Islet of Langerhans (tissue), 1 donor: ENCODE results near the gene ALOX12.
"Not testable (repeated sequence)": the region's sequence is repeated elsewhere in the genome, so short reads cannot be mapped to it uniquely, and the experiment has no call there.

Source experiments
- FAIRE-seq: peaks from one replicate; lab custom pipeline; 2011; peaks lifted over from hg19 to GRCh38; lab: Jason Lieb, UNC

Gene ALOX12

GRCh38 chr17:7046127-7046724, 50.4 kb downstream of the ALOX12 start:
- no peak for FAIRE-seq

- FAIRE-seq, result not testable (repeated sequence)
Observed at GRCh38 chr17:7046725-7047397, 51.0 kb downstream of the ALOX12 start.

GRCh38 chr17:7047566-7047965, 51.7 kb downstream of the ALOX12 start:
- FAIRE-seq, result no peak

- FAIRE-seq, result no peak
Observed at GRCh38 chr17:7048968-7049367, 53.1 kb downstream of the ALOX12 start.

DNA sequence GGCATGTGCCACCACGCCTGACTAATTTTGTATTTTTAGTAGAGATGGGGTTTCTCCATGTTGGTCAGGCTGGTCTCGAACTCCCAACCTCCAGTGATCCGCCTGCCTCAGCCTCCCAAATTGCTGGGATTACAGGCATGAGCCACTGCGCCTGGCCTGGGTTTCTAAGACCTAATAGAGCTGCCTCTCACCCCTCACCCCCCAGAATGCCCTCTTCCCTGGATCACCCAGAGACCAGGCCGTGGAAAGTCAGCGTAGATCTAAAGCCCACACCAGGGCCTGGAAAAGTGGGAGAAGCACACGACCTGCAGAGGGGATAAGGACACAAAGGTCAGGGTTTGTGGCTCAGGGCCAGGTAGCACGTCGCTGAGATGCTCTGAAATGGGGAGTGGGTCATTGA, 54.7 kb downstream of the ALOX12 start:
- not testable (repeated sequence) for FAIRE-seq

- no peak for FAIRE-seq
Observed at GRCh38 chr17:7056386-7056785, 60.5 kb downstream of the ALOX12 start.

DNA sequence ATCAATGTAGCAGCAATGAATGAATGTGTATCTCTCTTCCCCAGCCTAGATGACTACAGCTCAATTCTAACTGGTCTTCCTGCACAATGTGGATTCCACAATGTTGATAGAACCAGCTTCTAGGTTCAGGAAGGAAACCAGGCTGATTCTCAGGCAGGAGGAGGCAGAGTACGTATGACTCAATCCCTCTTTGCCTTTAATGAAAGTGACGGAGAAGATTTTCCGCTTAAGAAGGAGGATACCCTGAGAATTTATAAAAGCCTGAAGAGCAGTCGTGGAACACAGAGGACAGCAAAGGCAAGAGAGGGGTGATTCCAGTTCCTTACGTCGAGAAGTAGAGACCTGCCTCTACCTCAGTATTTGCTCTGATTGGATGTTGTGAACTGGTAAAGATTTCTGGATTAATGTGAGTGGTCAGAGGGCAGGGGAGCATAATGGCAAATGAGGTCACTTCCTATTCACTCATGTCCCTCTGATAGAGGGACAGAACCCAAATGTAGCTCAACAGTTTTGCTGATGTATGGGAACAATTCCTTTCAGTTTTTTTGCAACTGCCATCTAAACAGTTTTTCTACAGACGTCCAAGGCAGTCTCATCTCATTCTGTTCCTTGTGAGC, 63.1 kb downstream of the ALOX12 start:
- no peak for FAIRE-seq
